K562 (cell line): Measurements from ENCODE around the gene SETD1B. TPM values are rescaled to one million over a fixed set of nuclear protein-coding genes. Genes with fewer than 3 reads are reported as not detected.

Experiments used
- ATAC-seq: fragments of 200-7000 bp; cut with Tn5 transposase; 3 replicates; pipeline ENCODE4 v1.9.1; 2020; ENCODE audit warnings: moderate library complexity
- BruUV-seq: library from RNA; stranded (reverse); fragments of 400-500 nt; replicated peaks from 2 replicates; lab custom pipeline; 2021; lab: Mats Ljungman, UMichigan
- CTCF ChIA-PET: fragments of 300-600 bp; formaldehyde crosslinking; extraction: SDS; loops from one replicate; lab custom pipeline; 2021; ENCODE audit warnings: low intra/inter-chr PET ratio; lab: Yijun Ruan, JAX
- POLR2A ChIA-PET: fragments of 300-600, 350-650 bp; sonication (Branson Sonifier 250); formaldehyde crosslinking; extraction: SDS; loops from one replicate; lab custom pipeline; 2021; ENCODE audit warnings: antibody characterized with exemption, inconsistent platforms; lab: Yijun Ruan, JAX
- DNase-seq, 4 experiments: peaks; one replicate each; pipeline versions ENCODE4 v3.0.0 to v3.0.0-alpha.2; 2011 to 2018; ENCODE audit warnings: low spot score in 3 of 4, mixed read lengths in 3 of 4; ENCODE audit errors: extremely low read depth in 1 of 4
- FAIRE-seq: peaks from 2 replicates; lab custom pipeline; 2011; peaks lifted over from hg19 to GRCh38; lab: Jason Lieb, UNC
- H2AFZ ChIP-seq: 2 replicates; pipeline ENCODE4 v1.6.0; 2011; ENCODE audit warnings: low read depth, low read length, control low read depth, inconsistent platforms
- H3K27ac ChIP-seq: fragments of 200-600 bp; 3 replicates; pipeline ENCODE4 v1.8.0; 2011; ENCODE audit warnings: low read depth, mild to moderate bottlenecking, control low read depth, inconsistent platforms, low read length, moderate library complexity, mixed read lengths; ENCODE audit errors: extremely low read depth
- H3K27me3 ChIP-seq, 2 experiments: fragments of 300-600 bp in 1 of 2; 2 replicates in 1 of 2; 3 replicates in 1 of 2; pipeline versions ENCODE4 v1.6.0 to v1.8.0; 2011; ENCODE audit warnings: inconsistent platforms in 2 of 2, low read length in 2 of 2, mild to moderate bottlenecking in 1 of 2, mixed read lengths in 1 of 2, moderate library complexity in 1 of 2; ENCODE audit not compliant: control insufficient read depth in 2 of 2, insufficient read depth in 2 of 2
- H3K36me3 ChIP-seq: fragments of 300-600 bp; 3 replicates; pipeline ENCODE4 v1.8.0; 2011; ENCODE audit warnings: mild to moderate bottlenecking, low read length, inconsistent platforms; ENCODE audit not compliant: control insufficient read depth, insufficient read depth
- H3K4me1 ChIP-seq, 2 experiments: fragments of 200-600 bp in 1 of 2; replicated peaks in 1 of 2; 2 replicates in 1 of 2; 3 replicates in 1 of 2; pipeline versions ENCODE4 v1.5.1 to v1.8.0; 2011; ENCODE audit warnings: inconsistent platforms in 2 of 2, low read length in 2 of 2, mild to moderate bottlenecking in 1 of 2, mixed read lengths in 1 of 2, moderate library complexity in 1 of 2; ENCODE audit not compliant: control insufficient read depth in 2 of 2, insufficient read depth in 2 of 2
- H3K4me2 ChIP-seq: 2 replicates; pipeline ENCODE4 v1.6.1; 2011; ENCODE audit warnings: low read length, control low read depth, inconsistent platforms, mixed read lengths; ENCODE audit not compliant: insufficient read depth
- H3K4me3 ChIP-seq: fragments of 200-600 bp; sonication (generic), shearing (Covaris generic); 2 replicates; pipeline ENCODE4 v1.5.1; 2016; ENCODE audit warnings: control low read depth, inconsistent platforms
- H3K79me2 ChIP-seq: fragments of 200-600 bp; 3 replicates; pipeline ENCODE4 v1.8.0; 2011; ENCODE audit warnings: low read length, inconsistent platforms; ENCODE audit not compliant: control insufficient read depth, insufficient read depth
- H3K9ac ChIP-seq, 2 experiments: 2 replicates each; pipeline versions ENCODE4 v1.6.0 to v1.6.1; 2011; ENCODE audit warnings: low read depth in 2 of 2, low read length in 2 of 2, control low read depth in 1 of 2, inconsistent platforms in 1 of 2, mild to moderate bottlenecking in 1 of 2, mixed read lengths in 1 of 2; ENCODE audit not compliant: insufficient read depth in 1 of 2
- H3K9me1 ChIP-seq: one replicate; pipeline ENCODE4 v1.6.0; 2011; ENCODE audit warnings: inconsistent platforms, mild to moderate bottlenecking, low read length, moderate library complexity; ENCODE audit not compliant: control insufficient read depth, insufficient read depth
- H3K9me3 ChIP-seq: replicated peaks from 2 replicates; pipeline ENCODE4 v1.5.1; 2011; ENCODE audit warnings: low read depth, low read length, inconsistent platforms; ENCODE audit not compliant: control insufficient read depth, insufficient read depth
- H4K20me1 ChIP-seq: replicated peaks from 2 replicates; pipeline ENCODE4 v1.6.1; 2011; ENCODE audit warnings: low read length, inconsistent platforms, mixed read lengths; ENCODE audit not compliant: control insufficient read depth, insufficient read depth
- ARID1B ChIP-seq: fragments of 450-650 bp; IDR thresholded peaks from 2 replicates; pipeline ENCODE4 v1.6.1; 2016; ENCODE audit warnings: antibody characterized with exemption, mild to moderate bottlenecking, inconsistent platforms
- FOXJ3 ChIP-seq: sonication (generic); formaldehyde crosslinking; IDR thresholded peaks from 2 replicates; pipeline ENCODE4 v1.4.0; 2020; ENCODE audit warnings: mild to moderate bottlenecking, missing genetic modification reagents
- GTF2A2 ChIP-seq: IDR thresholded peaks from 2 replicates; pipeline ENCODE4 v1.6.1; 2016; ENCODE audit warnings: mild to moderate bottlenecking, missing genetic modification characterization, missing compliant biosample characterization
- HDAC3 ChIP-seq: fragments of 450-650 bp; IDR thresholded peaks from 2 replicates; pipeline ENCODE4 v1.6.1; 2018; ENCODE audit warnings: borderline replicate concordance, mild to moderate bottlenecking, moderate library complexity; ENCODE audit not compliant: partially characterized antibody
- KDM2B ChIP-seq: fragments of 250-450 bp; sonication (Bioruptor Pico); IDR thresholded peaks from 2 replicates; pipeline ENCODE4 v1.8.0; 2021; ENCODE audit warnings: mild to moderate bottlenecking, moderate library complexity
- MED1 ChIP-seq: sonication (generic); formaldehyde crosslinking; IDR thresholded peaks from 2 replicates; pipeline ENCODE4 v1.8.1; 2023; ENCODE audit warnings: missing genetic modification reagents, borderline replicate concordance
- MYNN ChIP-seq, 2 experiments: sonication (generic); formaldehyde crosslinking in 1 of 2; IDR thresholded peaks; 2 replicates each; pipeline versions ENCODE4 v1.5.0 to v1.6.1; 2016 to 2020; ENCODE audit warnings: antibody characterized with exemption in 1 of 2, missing genetic modification reagents in 1 of 2
- NFE2 ChIP-seq: IDR thresholded peaks from 2 replicates; pipeline ENCODE4 v1.6.1; 2014; ENCODE audit warnings: antibody characterized with exemption, low read depth
- RNF2 ChIP-seq: sonication (generic); IDR thresholded peaks from 2 replicates; pipeline ENCODE4 v1.6.1; 2016
- TAL1 ChIP-seq: fragments of 450-650 bp; IDR thresholded peaks from 2 replicates; pipeline ENCODE4 v1.6.1; 2016; ENCODE audit warnings: mild to moderate bottlenecking
- ZEB2 ChIP-seq: fragments of 450-650 bp; IDR thresholded peaks from 2 replicates; pipeline ENCODE4 v1.6.1; 2016
- ZNF197 ChIP-seq: fragments of 200-800 bp; sonication (Bioruptor generic); IDR thresholded peaks from 2 replicates; pipeline ENCODE4 v1.6.1; 2016; ENCODE audit warnings: low read depth, missing genetic modification characterization, missing compliant biosample characterization
- ZNF263 ChIP-seq: sonication (generic); formaldehyde crosslinking; IDR thresholded peaks from 2 replicates; pipeline ENCODE4 v1.8.0; 2022; ENCODE audit warnings: mild to moderate bottlenecking, missing genetic modification reagents, borderline replicate concordance
- ZNF507 ChIP-seq: conservative IDR thresholded peaks from 2 replicates; pipeline ENCODE4 v1.6.1; 2017; ENCODE audit warnings: missing genetic modification characterization, missing compliant biosample characterization
- WGBS: fragments of 100-300 bp; shearing (Covaris generic); methylation state at CpG from one replicate; pipeline ENCODE4 v1.1.6; 2016; ENCODE audit warnings: low coverage, mixed read lengths; ENCODE audit not compliant: insufficient coverage; ENCODE audit errors: missing lambda C conversion rate; 5-methylcytosine and 5-hydroxymethylcytosine counted together
- in situ Hi-C: fragments of 300-500 bp; cut with MboI; formaldehyde crosslinking; loops from 4 replicates; pipeline ENCODE4 v1.15.0; 2018; ENCODE audit warnings: inconsistent platforms, mixed read lengths
- intact Hi-C: fragments of 100-400 bp; cut with micrococcal nuclease; formaldehyde crosslinking; loops from 2 replicates; pipeline ENCODE4 v1.14.2; 2022
- polyA plus RNA-seq, 8 experiments: library from polyadenylated mRNA; depleted of rRNA in 4 of 8; stranded (reverse) in 5 of 8; unstranded in 3 of 8; fragments of >200 nt; fragmentation: Nextera tagmentation in 2 of 8; fragmentation: Illumina TruSeq in 1 of 8; extraction: Ambion mirVana in 2 of 8; extraction: Trizol in 1 of 8; gene quantifications; 2 replicates each; pipeline versions ENCODE4 v1.2.1 to v1.2.3, GENCODE V29; 2011 to 2014; ENCODE audit warnings: inconsistent platforms in 1 of 8, missing spikeins in 1 of 8
- total RNA-seq, 7 experiments: library from RNA; depleted of rRNA in 6 of 7; stranded (reverse); fragments of >200 nt in 6 of 7; fragmentation: Illumina TruSeq in 2 of 7; extraction: Trizol in 2 of 7; gene quantifications; 2 replicates each; pipeline versions ENCODE4 v1.2.1 to v1.2.3, GENCODE V29; 2011 to 2021; ENCODE audit warnings: low replicate concordance in 1 of 7
- TF ChIP-seq, protein P1 (sequence below): fragments of 450-650 bp; IDR thresholded peaks from 2 replicates; pipeline ENCODE4 v1.6.1; 2016; ENCODE audit warnings: low read depth, mild to moderate bottlenecking, moderate library complexity
- TF ChIP-seq, protein P2 (sequence below), 2 experiments: fragments of 450-650 bp in 1 of 2; IDR thresholded peaks; 2 replicates each; pipeline ENCODE4 v1.6.1; 2011 to 2017; ENCODE audit warnings: low read depth in 2 of 2, antibody characterized with exemption in 1 of 2, borderline replicate concordance in 1 of 2, low read length in 1 of 2, mild to moderate bottlenecking in 1 of 2, mixed read lengths in 1 of 2; ENCODE audit not compliant: control insufficient read depth in 1 of 2
- TF ChIP-seq, protein P3 (sequence below): sonication (generic); formaldehyde crosslinking; IDR thresholded peaks from 2 replicates; pipeline ENCODE4 v1.8.0; 2022; ENCODE audit warnings: mild to moderate bottlenecking, missing genetic modification reagents

The SETD1B gene
- total and polyA plus RNA-seq, 9 of the 15 experiments (the other 6 are each of a cell fraction or from before 2014, with no cell fraction given), result 0.48 to 26.6 (median 2.3) TPM

DNA sequence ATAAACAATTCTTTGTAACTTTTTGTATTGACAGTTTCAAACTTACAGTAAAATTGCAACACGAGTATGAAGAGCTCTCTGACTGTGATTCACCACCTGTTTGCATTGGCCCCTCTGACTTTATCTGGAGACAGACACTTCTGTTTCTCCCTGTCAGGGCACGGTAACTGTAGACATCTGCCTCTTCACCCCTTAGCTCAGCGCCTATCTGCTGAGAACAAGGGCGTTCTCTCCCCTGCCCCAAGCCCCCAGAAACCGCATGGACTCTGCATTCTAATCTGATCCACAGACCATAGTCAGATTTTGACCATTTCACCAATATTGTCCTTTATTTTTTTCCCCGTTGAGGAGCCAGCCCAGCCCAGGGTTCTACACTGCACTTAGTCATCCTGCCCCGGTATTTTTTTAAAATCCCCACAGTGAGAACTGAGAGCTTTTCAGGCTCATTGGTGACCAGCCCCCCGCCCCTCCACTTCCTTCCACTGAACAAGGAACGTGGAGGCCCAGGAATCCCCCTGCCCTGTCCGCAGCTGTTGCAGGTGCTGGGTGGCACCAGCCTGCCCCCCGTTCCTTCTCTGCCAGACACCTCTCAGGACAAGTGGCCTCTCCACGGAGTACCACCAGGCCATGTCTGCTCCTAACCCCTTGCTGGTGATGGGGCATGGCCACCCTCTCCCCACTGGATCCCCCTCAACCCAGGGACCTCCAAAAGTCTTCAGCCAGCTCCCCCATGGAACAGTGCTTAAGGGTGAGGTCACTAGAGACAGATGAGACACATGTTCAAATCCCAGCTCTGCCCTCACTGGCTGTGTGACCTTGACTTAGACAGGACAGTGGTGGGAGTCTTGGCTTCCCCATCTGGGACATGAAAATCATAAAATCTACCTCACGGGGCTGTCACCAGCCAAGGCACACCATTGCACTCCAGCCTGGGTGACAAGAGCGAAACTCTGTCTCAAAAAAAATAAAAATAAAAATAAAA is 21.5 kb upstream of the SETD1B start:
- no peak overlapping the region for H3K27ac ChIP-seq
- in situ Hi-C loops (no loop called here), intact Hi-C loops (no loop called here)
- whole genome bisulfite sequencing, result 23% methylated on average over 14 of the region's 14 CpGs
- no peak overlapping the region for H3K4me3 ChIP-seq
- no peak overlapping the region for H2AFZ ChIP-seq
- H3K9ac ChIP-seq, result peak overlapping the region in 1 of 2 experiments; percentile 66; a peak in 2 of 4 replicates
- CTCF ChIA-PET, result interaction anchor here (0.5 kb wide), 1 partner anchor 60 kb away, joined by 3 read pairs; no protein-coding TSS in a partner anchor
- peaks cover 15 to 31% of the 10 kb centered on the region in 2 experiments for H3K4me1 ChIP-seq
- no peaks in the 10 kb centered on the region for H3K9me3 ChIP-seq
- POLR2A ChIA-PET, result interaction anchor here (0.9 to 3.8 kb wide), 8 partner anchors 10 to 183 kb away, joined by 3 to 16 read pairs (median 4); partner anchors contain the start of genes RHOF and TMEM120B
- peaks cover 9% of the 10 kb centered on the region; the same call in 2 of the 3 replicates for H3K36me3 ChIP-seq
- no peak overlapping the region for H3K4me2 ChIP-seq
- peaks cover 3% of the 10 kb centered on the region for H3K9me1 ChIP-seq
- no peaks in the 10 kb centered on the region for H3K27me3 ChIP-seq
- H3K79me2 ChIP-seq, result no peaks in the 10 kb centered on the region
- ATAC-seq (peak; percentile 80), FAIRE-seq (peak; percentile 89), DNase-seq (peak; percentile 50 to 74 (median 60))
- BruUV-seq, result no TSS peak
- H4K20me1 ChIP-seq, result peaks cover 23% of the 10 kb centered on the region
- TF ChIP-seq MYNN (IDR thresholded peaks at IDR 0.05) (no peak), MYNN (CRISPR knock-in tag; IDR thresholded peaks at IDR 0.05) (no peak), ZNF263 (CRISPR knock-in tag) (no peak), ZNF507 (tag) (no peak), TAL1 (peak; percentile 85), GTF2A2 (tag) (no peak), NFE2 (no peak), KDM2B (no peak), ZEB2 (no peak), ZNF197 (CRISPR knock-in tag) (no peak), MED1 (CRISPR knock-in tag) (no peak), RNF2 (peak; percentile 22; the same call in 1 of the 2 replicates), ARID1B (peak; percentile 84), HDAC3 (no peak), FOXJ3 (CRISPR knock-in tag) (no peak)
- TF ChIP-seq, protein P1, sequence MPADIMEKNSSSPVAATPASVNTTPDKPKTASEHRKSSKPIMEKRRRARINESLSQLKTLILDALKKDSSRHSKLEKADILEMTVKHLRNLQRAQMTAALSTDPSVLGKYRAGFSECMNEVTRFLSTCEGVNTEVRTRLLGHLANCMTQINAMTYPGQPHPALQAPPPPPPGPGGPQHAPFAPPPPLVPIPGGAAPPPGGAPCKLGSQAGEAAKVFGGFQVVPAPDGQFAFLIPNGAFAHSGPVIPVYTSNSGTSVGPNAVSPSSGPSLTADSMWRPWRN, result no peak
- TF ChIP-seq, protein P2, sequence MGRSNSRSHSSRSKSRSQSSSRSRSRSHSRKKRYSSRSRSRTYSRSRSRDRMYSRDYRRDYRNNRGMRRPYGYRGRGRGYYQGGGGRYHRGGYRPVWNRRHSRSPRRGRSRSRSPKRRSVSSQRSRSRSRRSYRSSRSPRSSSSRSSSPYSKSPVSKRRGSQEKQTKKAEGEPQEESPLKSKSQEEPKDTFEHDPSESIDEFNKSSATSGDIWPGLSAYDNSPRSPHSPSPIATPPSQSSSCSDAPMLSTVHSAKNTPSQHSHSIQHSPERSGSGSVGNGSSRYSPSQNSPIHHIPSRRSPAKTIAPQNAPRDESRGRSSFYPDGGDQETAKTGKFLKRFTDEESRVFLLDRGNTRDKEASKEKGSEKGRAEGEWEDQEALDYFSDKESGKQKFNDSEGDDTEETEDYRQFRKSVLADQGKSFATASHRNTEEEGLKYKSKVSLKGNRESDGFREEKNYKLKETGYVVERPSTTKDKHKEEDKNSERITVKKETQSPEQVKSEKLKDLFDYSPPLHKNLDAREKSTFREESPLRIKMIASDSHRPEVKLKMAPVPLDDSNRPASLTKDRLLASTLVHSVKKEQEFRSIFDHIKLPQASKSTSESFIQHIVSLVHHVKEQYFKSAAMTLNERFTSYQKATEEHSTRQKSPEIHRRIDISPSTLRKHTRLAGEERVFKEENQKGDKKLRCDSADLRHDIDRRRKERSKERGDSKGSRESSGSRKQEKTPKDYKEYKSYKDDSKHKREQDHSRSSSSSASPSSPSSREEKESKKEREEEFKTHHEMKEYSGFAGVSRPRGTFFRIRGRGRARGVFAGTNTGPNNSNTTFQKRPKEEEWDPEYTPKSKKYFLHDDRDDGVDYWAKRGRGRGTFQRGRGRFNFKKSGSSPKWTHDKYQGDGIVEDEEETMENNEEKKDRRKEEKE (IDR thresholded peaks at IDR 0.05; ENCODE audit: borderline replicate concordance in 1 of 2, control insufficient read depth in 1 of 2, low read depth in 2 of 2, low read length in 1 of 2), result no peak
- TF ChIP-seq, protein P3, sequence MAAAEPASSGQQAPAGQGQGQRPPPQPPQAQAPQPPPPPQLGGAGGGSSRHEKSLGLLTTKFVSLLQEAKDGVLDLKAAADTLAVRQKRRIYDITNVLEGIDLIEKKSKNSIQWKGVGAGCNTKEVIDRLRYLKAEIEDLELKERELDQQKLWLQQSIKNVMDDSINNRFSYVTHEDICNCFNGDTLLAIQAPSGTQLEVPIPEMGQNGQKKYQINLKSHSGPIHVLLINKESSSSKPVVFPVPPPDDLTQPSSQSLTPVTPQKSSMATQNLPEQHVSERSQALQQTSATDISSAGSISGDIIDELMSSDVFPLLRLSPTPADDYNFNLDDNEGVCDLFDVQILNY (CRISPR knock-in tag), result no peak
